ENCODE results near the gene AATK.

Gene AATK

GRCh38 chr17:81166033-81166492, at the start of gene AATK:
Gene AATK, minus strand, starts transcription at chr17:81166221. Its CDS starts 229 bp downstream, at chr17:81165992.
- no peak for DNase-seq

GRCh38 chr17:81213978-81214377, 48.0 kb upstream of the AATK start:
- no peak for DNase-seq

- DNase-seq = no peak
Measured at GRCh38 chr17:81212365-81212764, 46.3 kb upstream of the AATK start.

- DNase-seq = no peak
Measured at GRCh38 chr17:81210868-81211267, 44.8 kb upstream of the AATK start.

GRCh38 chr17:81210466-81210865, 44.4 kb upstream of the AATK start:
- no peak for DNase-seq

GRCh38 chr17:81209141-81209540, 43.1 kb upstream of the AATK start:
- no peak for DNase-seq

GRCh38 chr17:81208651-81209050, 42.6 kb upstream of the AATK start:
- DNase-seq = no peak

GRCh38 chr17:81207610-81208581, 41.9 kb upstream of the AATK start:
- DNase-seq = no peak

GRCh38 chr17:81206657-81207056, 40.6 kb upstream of the AATK start:
- no peak for DNase-seq

GRCh38 chr17:81206166-81206565, 40.1 kb upstream of the AATK start:
- DNase-seq = no peak

- DNase-seq = no peak
Measured at GRCh38 chr17:81204578-81204977, 38.6 kb upstream of the AATK start.

GRCh38 chr17:81203136-81203535, 37.1 kb upstream of the AATK start:
- no peak for DNase-seq

GRCh38 chr17:81202318-81202717, 36.3 kb upstream of the AATK start:
- no peak for DNase-seq

- DNase-seq = no peak
Measured at GRCh38 chr17:81200695-81201580, 34.9 kb upstream of the AATK start.

GRCh38 chr17:81200201-81200600, 34.2 kb upstream of the AATK start:
- DNase-seq = no peak

- DNase-seq = no peak
Measured at GRCh38 chr17:81199482-81199830, 33.4 kb upstream of the AATK start.

GRCh38 chr17:81198826-81199481, 32.9 kb upstream of the AATK start:
- no peak for DNase-seq

- DNase-seq = no peak
Measured at GRCh38 chr17:81197831-81198490, 31.9 kb upstream of the AATK start.

GRCh38 chr17:81197409-81197795, 31.4 kb upstream of the AATK start:
- DNase-seq = no peak

GRCh38 chr17:81196505-81197408, 30.7 kb upstream of the AATK start:
- no peak for DNase-seq

- DNase-seq = no peak
Measured at GRCh38 chr17:81195941-81196495, 30.0 kb upstream of the AATK start.
